Panc1 (cell line): ENCODE measurements around the gene PHLDB1.

ENCODE experiments used
- POLR2AphosphoS5 ChIP-seq: IDR thresholded peaks from 2 replicates; pipeline ENCODE4 v1.6.1; 2012; ENCODE audit warnings: mild to moderate bottlenecking, low read depth, low read length, moderate library complexity
- TF ChIP-seq, protein P1 (sequence below): fragments of 450-650 bp; IDR thresholded peaks from 2 replicates; pipeline ENCODE4 v1.5.1; 2017; ENCODE audit warnings: mild to moderate bottlenecking

DNA sequence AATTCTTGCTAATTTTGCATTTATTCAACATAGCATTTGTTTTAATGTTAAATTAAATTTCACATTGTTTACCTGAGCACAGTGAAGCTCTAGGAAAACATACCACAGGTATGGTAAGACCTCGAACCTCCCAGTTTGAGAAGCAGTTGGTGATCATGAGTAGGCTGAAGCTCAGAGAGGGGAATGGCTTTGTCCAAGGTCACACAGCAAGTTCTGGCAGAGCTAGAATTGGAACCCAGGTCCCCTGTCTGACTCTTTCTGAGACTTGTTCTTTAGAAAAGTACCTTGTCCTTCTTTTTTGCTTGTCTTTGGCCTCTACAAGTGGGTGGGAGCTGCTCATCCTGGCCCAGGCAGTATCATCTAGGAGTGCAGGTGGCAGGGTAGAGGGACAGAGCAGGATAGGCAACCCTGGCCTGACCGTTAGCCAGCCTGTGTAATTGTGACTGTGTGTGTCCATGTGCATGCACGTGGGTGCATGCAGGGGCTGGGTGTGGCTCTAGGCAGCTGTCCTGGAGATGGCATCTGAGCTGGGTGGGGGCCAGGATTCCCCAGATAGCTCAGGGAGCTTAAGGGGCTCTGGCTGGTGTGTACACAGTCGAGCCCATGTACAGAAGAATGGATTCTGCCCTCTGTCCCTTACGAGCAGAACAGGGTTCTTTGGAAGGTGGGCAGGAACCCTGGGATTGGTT is 21.6 kb downstream of the PHLDB1 start:
- no peak for TF ChIP-seq POLR2AphosphoS5
- TF ChIP-seq, protein P1, sequence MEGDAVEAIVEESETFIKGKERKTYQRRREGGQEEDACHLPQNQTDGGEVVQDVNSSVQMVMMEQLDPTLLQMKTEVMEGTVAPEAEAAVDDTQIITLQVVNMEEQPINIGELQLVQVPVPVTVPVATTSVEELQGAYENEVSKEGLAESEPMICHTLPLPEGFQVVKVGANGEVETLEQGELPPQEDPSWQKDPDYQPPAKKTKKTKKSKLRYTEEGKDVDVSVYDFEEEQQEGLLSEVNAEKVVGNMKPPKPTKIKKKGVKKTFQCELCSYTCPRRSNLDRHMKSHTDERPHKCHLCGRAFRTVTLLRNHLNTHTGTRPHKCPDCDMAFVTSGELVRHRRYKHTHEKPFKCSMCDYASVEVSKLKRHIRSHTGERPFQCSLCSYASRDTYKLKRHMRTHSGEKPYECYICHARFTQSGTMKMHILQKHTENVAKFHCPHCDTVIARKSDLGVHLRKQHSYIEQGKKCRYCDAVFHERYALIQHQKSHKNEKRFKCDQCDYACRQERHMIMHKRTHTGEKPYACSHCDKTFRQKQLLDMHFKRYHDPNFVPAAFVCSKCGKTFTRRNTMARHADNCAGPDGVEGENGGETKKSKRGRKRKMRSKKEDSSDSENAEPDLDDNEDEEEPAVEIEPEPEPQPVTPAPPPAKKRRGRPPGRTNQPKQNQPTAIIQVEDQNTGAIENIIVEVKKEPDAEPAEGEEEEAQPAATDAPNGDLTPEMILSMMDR, result no peak
